SU-DHL-6 (cell line): Measurements from ENCODE around the gene CACUL1.

Source experiments
- H2AFZ ChIP-seq: fragments of 200-600 bp; sonication (generic); 2 replicates; pipeline ENCODE4 v1.6.1; 2014; ENCODE audit warnings: low read depth, mild to moderate bottlenecking, moderate library complexity, mixed read lengths, antibody characterized with exemption, low read length; ENCODE audit not compliant: severe bottlenecking
- H3F3A ChIP-seq: fragments of 200-600 bp; shearing (Covaris generic); 2 replicates; pipeline ENCODE4 v1.6.0; 2016; ENCODE audit warnings: antibody characterized with exemption, mild to moderate bottlenecking; ENCODE audit not compliant: insufficient read depth
- H3K27ac ChIP-seq: fragments of 200-600 bp; sonication (generic); 2 replicates; pipeline ENCODE4 v1.5.1; 2016; ENCODE audit warnings: low read depth, mild to moderate bottlenecking, low read length, moderate library complexity, mixed read lengths
- H3K27me3 ChIP-seq: fragments of 200-600 bp; sonication (generic), shearing (Covaris generic); 2 replicates; pipeline ENCODE4 v1.6.0; 2014; ENCODE audit warnings: mild to moderate bottlenecking, low read length
- H3K36me3 ChIP-seq: fragments of 200-600 bp; sonication (generic); 2 replicates; pipeline ENCODE4 v1.6.1; 2014; ENCODE audit warnings: mild to moderate bottlenecking, low read length, mixed read lengths
- H3K4me2 ChIP-seq: fragments of 300-600, 200-600 bp; shearing (Covaris generic), sonication (generic); 2 replicates; pipeline ENCODE4 v1.6.0; 2014; ENCODE audit warnings: low read length, low read depth, mild to moderate bottlenecking; ENCODE audit not compliant: poor library complexity, severe bottlenecking
- H3K4me3 ChIP-seq: fragments of 200-600 bp; sonication (generic); 2 replicates; pipeline ENCODE4 v1.5.1; 2014; ENCODE audit warnings: antibody characterized with exemption, low read length, mild to moderate bottlenecking, mixed read lengths; ENCODE audit not compliant: insufficient read depth, poor library complexity, severe bottlenecking
- H3K79me2 ChIP-seq: fragments of 200-600 bp; sonication (generic); 2 replicates; pipeline ENCODE4 v1.6.1; 2014; ENCODE audit warnings: mild to moderate bottlenecking, low read length, moderate library complexity; ENCODE audit not compliant: insufficient read depth
- H3K9ac ChIP-seq: fragments of 200-600 bp; sonication (generic); 2 replicates; pipeline ENCODE4 v1.7.0; 2014; ENCODE audit warnings: mild to moderate bottlenecking, low read length
- H3K9me2 ChIP-seq: fragments of 200-600 bp; sonication (generic); replicated peaks from 2 replicates; pipeline ENCODE4 v1.6.1; 2014; ENCODE audit warnings: low read length; ENCODE audit not compliant: insufficient read depth
- H3K9me3 ChIP-seq: fragments of 200-600 bp; sonication (generic); 2 replicates; pipeline ENCODE4 v1.6.1; 2014; ENCODE audit warnings: low read length, mixed read lengths; ENCODE audit not compliant: insufficient read depth
- H4K20me1 ChIP-seq: fragments of 200-600 bp; sonication (generic); 2 replicates; pipeline ENCODE4 v1.6.1; 2014; ENCODE audit warnings: low read depth, mild to moderate bottlenecking, antibody characterized with exemption, low read length, moderate library complexity, mixed read lengths
- CTCF ChIP-seq: fragments of 200-600 bp; sonication (generic); IDR thresholded peaks from one replicate; pipeline ENCODE4 v1.5.1; 2017; ENCODE audit warnings: antibody characterized with exemption, mild to moderate bottlenecking, low read length, moderate library complexity; ENCODE audit not compliant: insufficient read depth, poor library complexity, severe bottlenecking
- EZH2phosphoT487 ChIP-seq: fragments of 200-600 bp; sonication (generic), shearing (Covaris generic); conservative IDR thresholded peaks from 2 replicates; pipeline ENCODE4 v1.6.1; 2018; ENCODE audit warnings: mild to moderate bottlenecking, antibody characterized with exemption, low read length, moderate library complexity, mixed read lengths

The CACUL1 gene

GRCh38 chr10:118666350-118666749 is 88.4 kb downstream of the CACUL1 start:
- H3F3A ChIP-seq: no peaks in the 10 kb centered on the region
- H3K36me3 ChIP-seq: no peaks in the 10 kb centered on the region
- TF ChIP-seq EZH2phosphoT487: no peak
- no peak for TF ChIP-seq CTCF
- no peaks in the 10 kb centered on the region for H3K79me2 ChIP-seq
- H4K20me1 ChIP-seq: no peaks in the 10 kb centered on the region
- no peaks in the 10 kb centered on the region for H3K9me3 ChIP-seq
- no peak overlapping the region for H3K9ac ChIP-seq
- H3K4me2 ChIP-seq: no peak overlapping the region
- no peaks in the 10 kb centered on the region for H3K9me2 ChIP-seq
- H3K27me3 ChIP-seq: no peaks in the 10 kb centered on the region
- H3K27ac ChIP-seq: no peak overlapping the region
- no peak overlapping the region for H2AFZ ChIP-seq
- no peak overlapping the region for H3K4me3 ChIP-seq

GRCh38 chr10:118664321-118664720 is 90.4 kb downstream of the CACUL1 start:
- H3K4me3 ChIP-seq: no peak overlapping the region
- H2AFZ ChIP-seq: no peak overlapping the region
- no peak overlapping the region for H3K9ac ChIP-seq
- H3K9me3 ChIP-seq: no peaks in the 10 kb centered on the region
- H3K9me2 ChIP-seq: no peaks in the 10 kb centered on the region
- TF ChIP-seq CTCF: no peak
- no peak for TF ChIP-seq EZH2phosphoT487
- no peak overlapping the region for H3K4me2 ChIP-seq
- H3F3A ChIP-seq: no peaks in the 10 kb centered on the region
- H3K27me3 ChIP-seq: no peaks in the 10 kb centered on the region
- no peak overlapping the region for H3K27ac ChIP-seq
- no peaks in the 10 kb centered on the region for H3K36me3 ChIP-seq
- no peaks in the 10 kb centered on the region for H4K20me1 ChIP-seq
- no peaks in the 10 kb centered on the region for H3K79me2 ChIP-seq

GRCh38 chr10:118663176-118663575 is 91.6 kb downstream of the CACUL1 start:
- TF ChIP-seq CTCF (no peak), EZH2phosphoT487 (no peak)
- Histone ChIP-seq H3K4me2 (no peak overlapping the region), H3K36me3 (no peaks in the 10 kb centered on the region)

More at GRCh38 chr10:118663176-118663575, 91.6 kb downstream of the CACUL1 start:
- H3F3A ChIP-seq: no peaks in the 10 kb centered on the region
- no peak overlapping the region for H3K9ac ChIP-seq
- H3K27ac ChIP-seq: no peak overlapping the region
- no peaks in the 10 kb centered on the region for H3K79me2 ChIP-seq
- H2AFZ ChIP-seq: no peak overlapping the region
- no peaks in the 10 kb centered on the region for H4K20me1 ChIP-seq
- no peaks in the 10 kb centered on the region for H3K27me3 ChIP-seq
- no peaks in the 10 kb centered on the region for H3K9me3 ChIP-seq
- no peak overlapping the region for H3K4me3 ChIP-seq
- H3K9me2 ChIP-seq: no peaks in the 10 kb centered on the region
